ENCODE data around the gene CELSR1.

CELSR1 gene

GRCh38 chr22:46444390-46444854 is 93.0 kb downstream of the CELSR1 start:
- DNase-seq, result no peak
- Histone ChIP-seq H4K20me1 (ENCODE audit: insufficient read depth, low read length) (no peaks in the 10 kb centered on the region), H3K9me3 (replicated peaks; ENCODE audit: insufficient read depth, low read length) (no peaks in the 10 kb centered on the region), H3K79me2 (ENCODE audit: low read length) (no peaks in the 10 kb centered on the region), H3K9ac (ENCODE audit: low read length) (no peak overlapping the region), H3K27ac (ENCODE audit: low read length) (no peak overlapping the region), H3K36me3 (replicated peaks; ENCODE audit: insufficient read depth, low read length) (no peaks in the 10 kb centered on the region), H3F3A (ENCODE audit: insufficient read depth, low read length) (no peaks in the 10 kb centered on the region), H3K4me1 (ENCODE audit: low read length) (no peaks in the 10 kb centered on the region), H3K27me3 (replicated peaks; ENCODE audit: insufficient read depth, low read length) (peaks cover 44% of the 10 kb centered on the region), H2AFZ (ENCODE audit: low read length) (no peak overlapping the region), H3K9me2 (replicated peaks; ENCODE audit: insufficient read depth, low read length) (no peaks in the 10 kb centered on the region), H3K4me3 (ENCODE audit: low read length) (no peak overlapping the region), H3K4me2 (ENCODE audit: low read depth, low read length) (no peak overlapping the region)
- no peak for TF ChIP-seq EZH2 (optimal IDR thresholded peaks at IDR 0.05; ENCODE audit: low read depth, low read length)
- no peak for TF ChIP-seq CTCF (IDR thresholded peaks at IDR 0.05; ENCODE audit: low read length)
- no peak for TF ChIP-seq EZH2phosphoT487 (IDR thresholded peaks at IDR 0.05; ENCODE audit: low read length)

GRCh38 chr22:46443850-46444389 is 93.5 kb downstream of the CELSR1 start:
- H3K4me1 ChIP-seq (ENCODE audit: low read length), result no peaks in the 10 kb centered on the region
- no peaks in the 10 kb centered on the region for H4K20me1 ChIP-seq (ENCODE audit: insufficient read depth, low read length)
- H3K27ac ChIP-seq (ENCODE audit: low read length), result no peak overlapping the region
- no peak overlapping the region for H3K4me2 ChIP-seq (ENCODE audit: low read depth, low read length)
- DNase-seq, result no peak
- H2AFZ ChIP-seq (ENCODE audit: low read length), result no peak overlapping the region
- no peak overlapping the region for H3K9ac ChIP-seq (ENCODE audit: low read length)
- TF ChIP-seq CTCF (IDR thresholded peaks at IDR 0.05; ENCODE audit: low read length) (no peak), EZH2 (optimal IDR thresholded peaks at IDR 0.05; ENCODE audit: low read depth, low read length) (no peak), EZH2phosphoT487 (IDR thresholded peaks at IDR 0.05; ENCODE audit: low read length) (no peak)
- peaks cover 49% of the 10 kb centered on the region for H3K27me3 ChIP-seq (replicated peaks; ENCODE audit: insufficient read depth, low read length)
- H3K4me3 ChIP-seq (ENCODE audit: low read length), result no peak overlapping the region
- no peaks in the 10 kb centered on the region for H3K36me3 ChIP-seq (replicated peaks; ENCODE audit: insufficient read depth, low read length)
- no peaks in the 10 kb centered on the region for H3K9me3 ChIP-seq (replicated peaks; ENCODE audit: insufficient read depth, low read length)
- no peaks in the 10 kb centered on the region for H3F3A ChIP-seq (ENCODE audit: insufficient read depth, low read length)
- H3K9me2 ChIP-seq (replicated peaks; ENCODE audit: insufficient read depth, low read length), result no peaks in the 10 kb centered on the region
- H3K79me2 ChIP-seq (ENCODE audit: low read length), result no peaks in the 10 kb centered on the region

- DNase-seq, result no peak
- H3K9ac ChIP-seq (ENCODE audit: low read length), result no peak overlapping the region
- H3K27ac ChIP-seq (ENCODE audit: low read length), result no peak overlapping the region
Measured at GRCh38 chr22:46442217-46442853, 95.1 kb downstream of the CELSR1 start.

More at GRCh38 chr22:46442217-46442853, 95.1 kb downstream of the CELSR1 start:
- no peaks in the 10 kb centered on the region for H3K36me3 ChIP-seq (replicated peaks; ENCODE audit: insufficient read depth, low read length)
- H3K79me2 ChIP-seq (ENCODE audit: low read length), result no peaks in the 10 kb centered on the region
- peaks cover 51% of the 10 kb centered on the region for H3K27me3 ChIP-seq (replicated peaks; ENCODE audit: insufficient read depth, low read length)
- H4K20me1 ChIP-seq (ENCODE audit: insufficient read depth, low read length), result no peaks in the 10 kb centered on the region
- H2AFZ ChIP-seq (ENCODE audit: low read length), result no peak overlapping the region
- no peak overlapping the region for H3K4me2 ChIP-seq (ENCODE audit: low read depth, low read length)
- no peak overlapping the region for H3K4me3 ChIP-seq (ENCODE audit: low read length)
- no peaks in the 10 kb centered on the region for H3K9me2 ChIP-seq (replicated peaks; ENCODE audit: insufficient read depth, low read length)
- no peaks in the 10 kb centered on the region for H3F3A ChIP-seq (ENCODE audit: insufficient read depth, low read length)
- H3K4me1 ChIP-seq (ENCODE audit: low read length), result no peaks in the 10 kb centered on the region
- H3K9me3 ChIP-seq (replicated peaks; ENCODE audit: insufficient read depth, low read length), result no peaks in the 10 kb centered on the region
- TF ChIP-seq CTCF (IDR thresholded peaks at IDR 0.05; ENCODE audit: low read length) (no peak), EZH2 (optimal IDR thresholded peaks at IDR 0.05; ENCODE audit: low read depth, low read length) (no peak), EZH2phosphoT487 (IDR thresholded peaks at IDR 0.05; ENCODE audit: low read length) (no peak)
